ENCODE results near the gene ATP6AP1.

The ATP6AP1 gene

GRCh38 chrX:154426916-154427770 is 1.3 kb upstream of the ATP6AP1 start:
- no peak for FAIRE-seq
- no peak for DNase-seq (ENCODE audit: extremely low spot score, insufficient read length, low read depth)

GRCh38 chrX:154429711-154430110 is 1.2 kb downstream of the ATP6AP1 start:
- DNase-seq (ENCODE audit: extremely low spot score, insufficient read length, low read depth) (no peak), FAIRE-seq (peak; percentile 42)

- DNase-seq (ENCODE audit: extremely low spot score, insufficient read length, low read depth) (no peak), FAIRE-seq (no peak)
Measured at GRCh38 chrX:154430479-154430878, 2.0 kb downstream of the ATP6AP1 start.

- no peak for DNase-seq (ENCODE audit: extremely low spot score, insufficient read length, low read depth)
- no peak for FAIRE-seq
Measured at GRCh38 chrX:154430916-154431315, 2.4 kb downstream of the ATP6AP1 start.

GRCh38 chrX:154431341-154431740 is 2.9 kb downstream of the ATP6AP1 start:
- no peak for FAIRE-seq

GRCh38 chrX:154432210-154432609 is 3.7 kb downstream of the ATP6AP1 start:
- DNase-seq (ENCODE audit: extremely low spot score, insufficient read length, low read depth) (no peak), FAIRE-seq (no peak)

More at GRCh38 chrX:154431341-154431740, 2.9 kb downstream of the ATP6AP1 start:
- DNase-seq (ENCODE audit: extremely low spot score, insufficient read length, low read depth) = no peak

- FAIRE-seq (no peak), DNase-seq (ENCODE audit: extremely low spot score, insufficient read length, low read depth) (no peak)
Measured at GRCh38 chrX:154433605-154434004, 5.1 kb downstream of the ATP6AP1 start.

- no peak for FAIRE-seq
- DNase-seq (ENCODE audit: extremely low spot score, insufficient read length, low read depth) = no peak
Measured at GRCh38 chrX:154434394-154435168, 6.1 kb downstream of the ATP6AP1 start.

- no peak for DNase-seq (ENCODE audit: extremely low spot score, insufficient read length, low read depth)
- FAIRE-seq = no peak
Measured at GRCh38 chrX:154435171-154435733, 6.8 kb downstream of the ATP6AP1 start.

- FAIRE-seq = no peak
- DNase-seq (ENCODE audit: extremely low spot score, insufficient read length, low read depth) = no peak
Measured at GRCh38 chrX:154436374-154436982, 8.0 kb downstream of the ATP6AP1 start.

GRCh38 chrX:154436983-154437752 is 8.7 kb downstream of the ATP6AP1 start, which contains the start of gene GDI1:
TSS of gene GDI1 (plus strand) at chrX:154437154. CDS start at chrX:154437255, 101 bp downstream.
- peak; percentile 68 for FAIRE-seq

GRCh38 chrX:154437971-154438893 is 9.8 kb downstream of the ATP6AP1 start:
- no peak for DNase-seq (ENCODE audit: extremely low spot score, insufficient read length, low read depth)
- no peak for FAIRE-seq

More at GRCh38 chrX:154436983-154437752, 8.7 kb downstream of the ATP6AP1 start, which contains the start of gene GDI1:
- no peak for DNase-seq (ENCODE audit: extremely low spot score, insufficient read length, low read depth)

GRCh38 chrX:154439841-154440240 is 11.4 kb downstream of the ATP6AP1 start:
- FAIRE-seq (no peak), DNase-seq (ENCODE audit: extremely low spot score, insufficient read length, low read depth) (no peak)

- FAIRE-seq (no peak), DNase-seq (ENCODE audit: extremely low spot score, insufficient read length, low read depth) (no peak)
Measured at GRCh38 chrX:154440623-154441357, 12.3 kb downstream of the ATP6AP1 start.

GRCh38 chrX:154441564-154441963 is 13.1 kb downstream of the ATP6AP1 start:
- DNase-seq (ENCODE audit: extremely low spot score, insufficient read length, low read depth) = no peak
- no peak for FAIRE-seq

- FAIRE-seq (no peak), DNase-seq (ENCODE audit: extremely low spot score, insufficient read length, low read depth) (no peak)
Measured at GRCh38 chrX:154441984-154442707, 13.7 kb downstream of the ATP6AP1 start.

GRCh38 chrX:154443479-154443910 is 15.0 kb downstream of the ATP6AP1 start:
- no peak for FAIRE-seq
- DNase-seq (ENCODE audit: extremely low spot score, insufficient read length, low read depth) = no peak
